ENCODE data around the gene RBM39. TPM values are rescaled to one million over a fixed set of nuclear protein-coding genes. Genes with fewer than 3 reads are reported as not detected.

The RBM39 gene
- total RNA-seq, 4 donors from 2014 or later = 143 to 272 (median 165) TPM

DNA sequence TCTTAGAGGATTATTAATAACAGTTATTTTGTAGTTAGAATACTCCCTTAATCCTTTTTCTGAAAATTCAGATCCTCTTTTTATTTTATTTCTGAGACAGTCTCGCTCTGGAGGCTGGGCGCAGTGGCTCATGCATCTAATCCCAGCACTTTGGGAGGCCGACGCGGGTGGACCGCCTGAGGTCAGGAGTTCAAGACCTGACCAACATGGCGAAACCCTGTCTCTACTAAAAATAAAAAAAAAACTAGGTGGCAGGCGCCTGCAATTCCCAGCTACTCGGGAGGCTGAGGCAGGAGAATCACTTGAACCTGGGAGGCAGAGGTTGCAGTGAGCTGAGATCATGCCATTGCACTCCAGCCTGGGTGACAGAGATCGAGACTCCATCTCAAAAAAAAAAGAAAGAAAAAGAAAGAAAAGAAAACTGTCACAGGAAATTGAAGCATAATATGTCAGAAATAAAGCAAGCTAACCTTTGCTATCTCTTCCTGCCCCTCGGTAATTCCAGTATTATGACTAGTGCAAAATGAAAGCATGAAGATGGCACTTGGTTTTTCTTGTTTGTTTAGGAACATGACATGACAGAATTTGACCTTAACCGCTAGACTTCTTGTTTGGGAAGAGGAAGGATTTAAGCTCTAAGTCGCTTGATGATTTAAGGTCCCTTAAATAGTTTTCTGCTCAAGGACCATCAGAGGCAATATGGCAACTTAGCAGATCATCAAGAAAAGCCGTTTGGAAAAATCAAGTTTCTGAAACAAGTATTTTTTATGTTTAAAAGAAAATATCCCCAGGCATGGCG lies 1.8 kb upstream of the RBM39 start:
- WGBS = 68% methylated on average over 15 of the region's 15 CpGs
- intact Hi-C loops (cut with DNase I) = loop anchor here (2.0 to 5.0 kb wide), 2 partner anchors 29 to 138 kb away; partner anchors contain the start of gene PHF20
- H3K36me3 ChIP-seq = peaks cover 0 to 19% (median 14%) of the 10 kb centered on the region in 4 donors
- no peak for TF ChIP-seq CTCF (IDR thresholded peaks at IDR 0.05)
- TF ChIP-seq POLR2A (IDR thresholded peaks at IDR 0.05; ENCODE audit: low read depth) = no peak
- TF ChIP-seq EP300 (IDR thresholded peaks at IDR 0.05) = no peak
- TF ChIP-seq POLR2AphosphoS5 (IDR thresholded peaks at IDR 0.05) = no peak
- DNase-seq (ENCODE audit: extremely low spot score) = no peak
- H3K4me3 ChIP-seq = peak overlapping the region in 1 of 4 donors; percentile 14
- no peaks in the 10 kb centered on the region for H3K27me3 ChIP-seq
- no peaks in the 10 kb centered on the region for H3K9me3 ChIP-seq
- peaks cover 23 to 33% (median 30%) of the 10 kb centered on the region in 4 donors for H3K4me1 ChIP-seq
- H3K27ac ChIP-seq (replicated peaks in 1 of 4) = peak overlapping the region; percentile 94 to 100 (median 99)

GRCh38 chr20:35742741-35743523 lies 872 bp upstream of the RBM39 start:
- Histone ChIP-seq H3K36me3 (peaks cover 5 to 29% (median 24%) of the 10 kb centered on the region in 4 donors), H3K27ac (replicated peaks in 1 of 4) (peak overlapping the region; percentile 94 to 100 (median 99)), H3K27me3 (no peaks in the 10 kb centered on the region), H3K4me1 (peaks cover 33 to 43% (median 39%) of the 10 kb centered on the region in 4 donors), H3K4me3 (peak overlapping the region; percentile 83 to 91 (median 84)), H3K9me3 (no peaks in the 10 kb centered on the region)
- TF ChIP-seq EP300 (IDR thresholded peaks at IDR 0.05) (no peak), POLR2AphosphoS5 (IDR thresholded peaks at IDR 0.05) (no peak), POLR2A (IDR thresholded peaks at IDR 0.05; ENCODE audit: low read depth) (no peak), CTCF (IDR thresholded peaks at IDR 0.05) (no peak)
- intact Hi-C loops (cut with DNase I) = loop anchor here (2.0 to 5.0 kb wide), 2 partner anchors 30 to 139 kb away; partner anchors contain the start of gene PHF20
- no peak for DNase-seq (ENCODE audit: extremely low spot score)
- 1% methylated on average over 8 of the region's 8 CpGs for WGBS

DNA sequence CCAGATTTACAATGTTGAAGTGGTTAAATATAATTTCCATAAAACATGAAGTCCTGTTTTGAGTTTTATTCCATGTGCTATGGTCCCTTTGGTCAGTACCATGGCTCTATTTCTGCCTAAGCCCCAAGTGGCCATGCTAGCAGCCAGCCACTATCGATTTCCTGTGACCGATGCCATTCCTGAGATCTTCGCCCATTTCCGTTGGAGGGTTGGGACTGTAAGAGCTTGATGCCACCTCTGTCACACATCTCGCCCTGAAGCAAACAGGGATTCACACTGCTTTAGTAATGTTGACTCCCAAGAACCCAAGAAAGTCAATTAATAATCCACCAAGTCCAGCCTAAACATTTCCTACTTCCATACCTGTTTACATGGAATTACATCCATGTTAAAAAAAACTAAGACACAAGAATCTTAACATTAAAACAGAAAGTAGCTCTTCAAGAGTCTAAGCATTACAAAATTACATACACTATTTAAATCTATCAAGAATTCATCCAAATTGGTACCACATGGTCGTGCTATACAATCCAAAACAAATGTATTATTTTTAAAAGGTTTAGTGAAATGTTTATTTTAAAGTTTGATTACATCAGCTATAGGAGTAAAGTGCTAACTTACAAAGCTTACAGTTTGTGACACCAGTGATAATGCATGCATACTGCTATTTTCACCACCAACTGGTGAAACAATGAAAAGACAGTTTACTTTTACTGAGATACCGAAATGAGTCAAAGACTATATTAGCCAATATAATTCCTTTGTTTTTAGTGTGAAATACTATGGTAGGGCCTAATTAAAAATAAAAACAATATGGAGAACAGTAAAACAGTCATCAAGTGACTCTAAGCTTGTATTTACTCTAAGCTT lies 2.5 kb downstream of the RBM39 start:
- peak overlapping the region; percentile 99 to 100 (median 100) for H3K27ac ChIP-seq (replicated peaks in 1 of 4)
- WGBS = 43% methylated on average over 7 of the region's 7 CpGs

More for the DNA sequence above, 2.5 kb downstream of the RBM39 start:
- H3K4me1 ChIP-seq = peaks cover 63 to 77% (median 73%) of the 10 kb centered on the region in 4 donors
- H3K9me3 ChIP-seq = no peaks in the 10 kb centered on the region
- TF ChIP-seq POLR2A (IDR thresholded peaks at IDR 0.05; ENCODE audit: low read depth) (no peak), EP300 (IDR thresholded peaks at IDR 0.05) (no peak), POLR2AphosphoS5 (IDR thresholded peaks at IDR 0.05) (no peak), CTCF (IDR thresholded peaks at IDR 0.05) (no peak)
- peak overlapping the region; percentile 83 to 91 (median 84) for H3K4me3 ChIP-seq
- intact Hi-C loops (cut with DNase I) = loop anchor here (5.0 kb wide), 1 partner anchor 143 kb away; no protein-coding TSS in a partner anchor
- DNase-seq (ENCODE audit: extremely low spot score) = no peak
- H3K36me3 ChIP-seq = peaks cover 25 to 63% (median 54%) of the 10 kb centered on the region in 4 donors
- H3K27me3 ChIP-seq = no peaks in the 10 kb centered on the region
